ENCODE data around the gene CNOT9. TPM values are rescaled to one million over a fixed set of nuclear protein-coding genes. Genes with fewer than 3 reads are reported as not detected.
"Not testable (repeated sequence)": the region's sequence is repeated elsewhere in the genome, so short reads cannot be mapped to it uniquely, and the experiment has no call there.

The CNOT9 gene, protein sequence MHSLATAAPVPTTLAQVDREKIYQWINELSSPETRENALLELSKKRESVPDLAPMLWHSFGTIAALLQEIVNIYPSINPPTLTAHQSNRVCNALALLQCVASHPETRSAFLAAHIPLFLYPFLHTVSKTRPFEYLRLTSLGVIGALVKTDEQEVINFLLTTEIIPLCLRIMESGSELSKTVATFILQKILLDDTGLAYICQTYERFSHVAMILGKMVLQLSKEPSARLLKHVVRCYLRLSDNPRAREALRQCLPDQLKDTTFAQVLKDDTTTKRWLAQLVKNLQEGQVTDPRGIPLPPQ
- total RNA-seq, result 138 TPM in 2 replicates

DNA sequence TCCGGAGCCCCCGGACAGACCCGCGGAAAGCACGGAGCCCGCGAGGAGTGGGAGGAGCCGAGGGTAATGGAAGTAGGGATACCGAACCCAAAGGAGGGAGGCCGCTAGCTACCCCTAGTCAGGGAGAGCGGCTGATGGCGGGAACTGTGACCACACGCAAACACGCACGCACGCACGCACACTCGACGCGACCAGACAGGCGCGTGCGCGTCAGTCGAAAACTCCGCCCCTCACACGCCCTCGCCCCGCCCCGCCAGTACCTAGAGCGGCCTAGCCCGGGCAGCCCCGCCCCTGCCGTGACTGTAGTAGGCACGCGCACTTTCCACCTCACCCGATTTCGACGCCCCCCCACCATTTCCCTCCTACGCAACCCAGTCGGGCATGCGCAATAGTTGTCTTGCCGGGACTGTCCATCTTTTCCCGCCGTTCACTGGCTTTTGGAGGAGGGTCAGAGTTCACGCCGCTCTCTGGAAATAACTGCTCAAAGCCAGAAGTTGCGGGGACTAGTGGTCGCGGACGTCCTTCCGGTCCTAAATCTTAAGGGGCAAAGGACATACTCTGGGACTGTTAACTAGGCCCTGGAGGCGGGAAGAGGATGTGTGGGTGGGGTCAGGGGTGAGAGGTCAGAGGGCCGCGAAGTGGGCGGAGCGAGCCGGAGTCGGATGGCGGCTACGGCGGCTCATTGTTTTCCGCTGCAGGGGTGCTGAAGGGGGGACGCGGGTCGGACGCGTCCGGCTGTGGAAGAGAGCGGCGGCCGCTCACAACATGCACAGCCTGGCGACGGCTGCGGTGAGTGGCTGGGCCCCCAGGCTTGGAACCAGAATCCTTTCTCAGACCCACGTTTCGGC is at the start of gene CNOT9, which contains the start of gene USP37:
CNOT9 (plus strand) TSS at position 650 of the 848 bp plus-strand sequence; CDS start at position 766, 116 bp downstream.
USP37 (minus strand) TSS at position 162 of the 848 bp plus-strand sequence. CDS start 9,698 bp downstream, outside the sequence.
- H3K9me3 Mint-ChIP-seq, result no peaks in the 10 kb centered on the region
- intact Hi-C loops (cut with micrococcal nuclease), result loop anchor here (1.0 to 5.0 kb wide), 16 partner anchors 14 to 1029 kb away; partner anchors contain the start of genes AAMP, ARPC2, BCS1L and PNKD
- H3K4me3 Mint-ChIP-seq, result peak within 1 kb of the TSS; percentile 94
- peaks cover 3% of the 10 kb centered on the region for H3K27me3 Mint-ChIP-seq (ENCODE audit: insufficient read depth)
- H3K36me3 Mint-ChIP-seq (ENCODE audit: low read depth), result peaks cover 45% of the 10 kb centered on the region
- DNase-seq (ENCODE audit: low spot score), result peak; percentile 100
- peak within 1 kb of the TSS; percentile 99 for H3K27ac Mint-ChIP-seq
- peaks cover 59% of the 10 kb centered on the region for H3K4me1 Mint-ChIP-seq (ENCODE audit: low read depth)

- H3K4me1 Mint-ChIP-seq (ENCODE audit: low read depth), result peaks cover 23% of the 10 kb centered on the region
- intact Hi-C loops (cut with micrococcal nuclease), result loop anchor here (5.0 kb wide), 1 partner anchor 217 kb away; no protein-coding TSS in a partner anchor
- H3K9me3 Mint-ChIP-seq, result peaks cover 4% of the 10 kb centered on the region
- peak overlapping the region; percentile 32 for H3K27ac Mint-ChIP-seq
- no peak overlapping the region for H3K4me3 Mint-ChIP-seq
- peaks cover 35% of the 10 kb centered on the region for H3K36me3 Mint-ChIP-seq (ENCODE audit: low read depth)
- DNase-seq (ENCODE audit: low spot score), result no peak
- H3K27me3 Mint-ChIP-seq (ENCODE audit: insufficient read depth), result no peaks in the 10 kb centered on the region
Observed at GRCh38 chr2:218518876-218519275, 49.8 kb upstream of the CNOT9 start.

DNA sequence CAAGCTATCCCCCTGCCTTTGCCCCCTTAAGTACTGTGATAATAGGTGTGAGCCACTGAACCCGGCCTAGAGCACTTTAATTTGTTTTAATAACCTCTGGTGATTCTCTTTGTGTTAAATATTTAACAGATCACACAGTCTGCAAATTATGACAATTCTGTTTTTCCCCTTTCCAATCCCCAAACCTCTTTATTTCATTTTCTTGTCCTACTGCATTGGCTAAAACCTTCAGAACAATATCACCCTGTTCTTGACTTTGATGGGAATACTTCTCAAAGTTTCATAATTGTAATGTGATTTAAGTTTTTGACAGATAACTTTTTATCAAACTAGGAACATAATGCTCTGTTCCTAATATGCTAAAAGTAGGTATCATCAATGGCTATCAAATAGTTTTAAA is 45.0 kb upstream of the CNOT9 start:
- peaks cover 54% of the 10 kb centered on the region for H3K36me3 Mint-ChIP-seq (ENCODE audit: low read depth)
- no peaks in the 10 kb centered on the region for H3K27me3 Mint-ChIP-seq (ENCODE audit: insufficient read depth)
- intact Hi-C loops (cut with micrococcal nuclease), result no loop called here
- no peak for DNase-seq (ENCODE audit: low spot score)
- no peak overlapping the region for H3K27ac Mint-ChIP-seq
- peaks cover 5% of the 10 kb centered on the region for H3K4me1 Mint-ChIP-seq (ENCODE audit: low read depth)
- peaks cover 26% of the 10 kb centered on the region for H3K9me3 Mint-ChIP-seq
- no peak overlapping the region for H3K4me3 Mint-ChIP-seq

- H3K27ac Mint-ChIP-seq; H3K4me1 Mint-ChIP-seq (ENCODE audit: low read depth); intact Hi-C loops (cut with micrococcal nuclease); H3K4me3 Mint-ChIP-seq; DNase-seq (ENCODE audit: low spot score); H3K27me3 Mint-ChIP-seq (ENCODE audit: insufficient read depth): not testable (repeated sequence)
- peaks cover 26% of the 10 kb centered on the region for H3K9me3 Mint-ChIP-seq
- H3K36me3 Mint-ChIP-seq (ENCODE audit: low read depth), result peaks cover 63% of the 10 kb centered on the region
Observed at GRCh38 chr2:218528409-218528808, 40.2 kb upstream of the CNOT9 start.

DNA sequence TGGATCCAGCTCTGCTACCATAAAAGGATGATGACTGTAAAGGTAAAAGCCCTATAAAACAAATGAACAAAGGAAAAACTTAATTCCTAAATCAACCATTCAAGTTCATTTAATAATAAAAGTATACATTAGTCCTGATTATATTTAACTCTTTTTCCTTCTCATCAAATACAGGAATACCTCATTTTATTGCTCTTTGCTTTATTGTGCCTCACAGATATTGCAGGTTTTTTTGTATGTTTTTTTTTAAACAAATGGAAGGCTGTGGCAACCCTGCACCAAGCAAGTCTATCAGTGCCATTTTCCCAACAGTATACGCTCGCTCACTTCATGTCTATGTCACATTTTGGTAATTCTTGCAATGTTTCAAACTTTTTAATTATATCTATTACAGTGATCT is 38.6 kb upstream of the CNOT9 start:
- H3K4me3 Mint-ChIP-seq, result no peak overlapping the region
- peaks cover 15% of the 10 kb centered on the region for H3K9me3 Mint-ChIP-seq
- no peaks in the 10 kb centered on the region for H3K4me1 Mint-ChIP-seq (ENCODE audit: low read depth)
- DNase-seq (ENCODE audit: low spot score), result no peak
- intact Hi-C loops (cut with micrococcal nuclease), result no loop called here
- peaks cover 53% of the 10 kb centered on the region for H3K36me3 Mint-ChIP-seq (ENCODE audit: low read depth)
- H3K27me3 Mint-ChIP-seq (ENCODE audit: insufficient read depth), result no peaks in the 10 kb centered on the region
- no peak overlapping the region for H3K27ac Mint-ChIP-seq

GRCh38 chr2:218536804-218537494 is 31.7 kb upstream of the CNOT9 start:
- Mint-ChIP-seq H3K27me3 (ENCODE audit: insufficient read depth) (no peaks in the 10 kb centered on the region), H3K27ac (no peak overlapping the region), H3K9me3 (no peaks in the 10 kb centered on the region), H3K4me1 (ENCODE audit: low read depth) (no peaks in the 10 kb centered on the region), H3K36me3 (ENCODE audit: low read depth) (peaks cover 44% of the 10 kb centered on the region), H3K4me3 (no peak overlapping the region)
- intact Hi-C loops (cut with micrococcal nuclease), result no loop called here
- DNase-seq (ENCODE audit: low spot score), result no peak

DNA sequence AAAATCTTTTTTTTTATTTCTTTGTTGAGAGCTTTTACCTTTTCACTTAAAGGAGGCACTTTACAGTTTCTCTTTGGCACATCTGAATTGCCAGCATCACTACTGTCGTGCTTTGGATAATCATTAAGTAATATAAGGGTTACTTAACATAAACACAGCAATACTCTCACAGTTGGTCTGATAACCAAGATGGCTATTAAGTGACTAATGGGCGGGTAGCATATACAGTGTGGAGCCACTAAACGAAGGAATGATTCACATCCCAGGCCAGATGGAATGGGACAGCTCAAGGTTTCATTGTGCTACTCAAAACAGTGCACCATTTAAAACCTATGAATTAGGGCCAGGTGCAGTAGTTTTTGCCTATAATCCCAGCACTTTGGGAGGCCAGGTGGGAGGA is 28.6 kb upstream of the CNOT9 start:
- no peak for DNase-seq (ENCODE audit: low spot score)
- intact Hi-C loops (cut with micrococcal nuclease), result no loop called here
- Mint-ChIP-seq H3K27me3 (ENCODE audit: insufficient read depth) (no peaks in the 10 kb centered on the region), H3K4me1 (ENCODE audit: low read depth) (no peaks in the 10 kb centered on the region), H3K36me3 (ENCODE audit: low read depth) (peaks cover 48% of the 10 kb centered on the region), H3K4me3 (no peak overlapping the region), H3K9me3 (no peaks in the 10 kb centered on the region), H3K27ac (no peak overlapping the region)

- H3K27me3 Mint-ChIP-seq (ENCODE audit: insufficient read depth), result no peaks in the 10 kb centered on the region
- no peak for DNase-seq (ENCODE audit: low spot score)
- intact Hi-C loops (cut with micrococcal nuclease), result no loop called here
- no peak overlapping the region for H3K4me3 Mint-ChIP-seq
- H3K27ac Mint-ChIP-seq, result no peak overlapping the region
- H3K4me1 Mint-ChIP-seq (ENCODE audit: low read depth), result peaks cover 6% of the 10 kb centered on the region
- H3K36me3 Mint-ChIP-seq (ENCODE audit: low read depth), result peaks cover 39% of the 10 kb centered on the region
- H3K9me3 Mint-ChIP-seq, result no peaks in the 10 kb centered on the region
Observed at GRCh38 chr2:218546012-218546411, 22.6 kb upstream of the CNOT9 start.

DNA sequence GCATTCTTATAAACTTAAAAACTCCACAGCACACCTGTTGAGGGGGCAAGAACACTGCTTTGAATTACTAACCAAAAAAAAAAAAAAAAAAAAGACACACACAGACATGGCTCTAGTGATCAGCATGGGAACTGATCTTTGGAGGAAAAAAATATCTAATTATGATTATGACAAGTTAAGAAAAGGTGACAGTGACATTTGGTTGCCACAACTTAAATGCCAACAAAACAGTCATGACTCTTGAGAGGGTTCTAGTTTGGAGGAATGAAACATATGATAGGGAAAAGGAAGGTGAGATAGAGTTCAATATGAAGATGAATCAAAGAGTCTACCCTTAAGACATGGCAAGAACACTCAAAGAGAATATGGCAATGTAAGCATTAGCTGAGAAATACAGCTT is 21.1 kb upstream of the CNOT9 start:
- peaks cover 38% of the 10 kb centered on the region for H3K36me3 Mint-ChIP-seq (ENCODE audit: low read depth)
- peak overlapping the region; percentile 8 for H3K27ac Mint-ChIP-seq
- peaks cover 6% of the 10 kb centered on the region for H3K4me1 Mint-ChIP-seq (ENCODE audit: low read depth)
- no peak overlapping the region for H3K4me3 Mint-ChIP-seq
- H3K9me3 Mint-ChIP-seq, result no peaks in the 10 kb centered on the region
- intact Hi-C loops (cut with micrococcal nuclease), result no loop called here
- no peak for DNase-seq (ENCODE audit: low spot score)
- H3K27me3 Mint-ChIP-seq (ENCODE audit: insufficient read depth), result no peaks in the 10 kb centered on the region

DNA sequence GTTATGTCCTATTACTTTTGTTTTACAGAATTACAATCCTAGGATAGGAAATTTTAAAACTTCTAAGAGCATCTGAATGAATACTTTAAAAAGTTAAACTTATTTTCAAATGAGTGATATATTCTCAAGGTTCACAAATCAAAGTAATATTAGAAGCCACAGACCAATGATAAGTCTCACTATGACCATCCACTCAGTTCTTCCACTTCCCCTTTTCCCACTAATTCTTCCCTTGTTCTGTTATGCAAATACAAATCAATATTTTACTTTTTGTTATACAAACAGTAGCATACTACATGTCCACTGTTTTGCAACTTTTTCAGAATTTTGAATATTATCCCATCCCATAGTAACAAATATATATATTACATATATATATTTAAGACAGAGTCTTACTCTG is 20.7 kb upstream of the CNOT9 start:
- Mint-ChIP-seq H3K4me1 (ENCODE audit: low read depth) (peaks cover 8% of the 10 kb centered on the region), H3K27me3 (ENCODE audit: insufficient read depth) (no peaks in the 10 kb centered on the region), H3K4me3 (no peak overlapping the region), H3K9me3 (no peaks in the 10 kb centered on the region), H3K36me3 (ENCODE audit: low read depth) (peaks cover 38% of the 10 kb centered on the region), H3K27ac (no peak overlapping the region)
- intact Hi-C loops (cut with micrococcal nuclease), result no loop called here
- no peak for DNase-seq (ENCODE audit: low spot score)

- peaks cover 44% of the 10 kb centered on the region for H3K36me3 Mint-ChIP-seq (ENCODE audit: low read depth)
- H3K9me3 Mint-ChIP-seq; DNase-seq (ENCODE audit: low spot score); H3K4me3 Mint-ChIP-seq; H3K27ac Mint-ChIP-seq; H3K27me3 Mint-ChIP-seq (ENCODE audit: insufficient read depth); intact Hi-C loops (cut with micrococcal nuclease): not testable (repeated sequence)
- H3K4me1 Mint-ChIP-seq (ENCODE audit: low read depth), result peaks cover 20% of the 10 kb centered on the region
Observed at GRCh38 chr2:218554225-218554624, 14.4 kb upstream of the CNOT9 start.

GRCh38 chr2:218555527-218555926 is 13.1 kb upstream of the CNOT9 start:
- DNase-seq (ENCODE audit: low spot score), result no peak
- no peaks in the 10 kb centered on the region for H3K27me3 Mint-ChIP-seq (ENCODE audit: insufficient read depth)
- H3K9me3 Mint-ChIP-seq, result no peaks in the 10 kb centered on the region
- peaks cover 22% of the 10 kb centered on the region for H3K4me1 Mint-ChIP-seq (ENCODE audit: low read depth)
- H3K27ac Mint-ChIP-seq, result no peak overlapping the region
- peaks cover 53% of the 10 kb centered on the region for H3K36me3 Mint-ChIP-seq (ENCODE audit: low read depth)
- no peak overlapping the region for H3K4me3 Mint-ChIP-seq
- intact Hi-C loops (cut with micrococcal nuclease), result no loop called here

All from activated T-helper 1 cell treated with anti-CD3 and anti-CD28 coated beads, Interleukin-12 subunit alpha, Interleukin-12 subunit beta, Interleukin-2, Interleukin-4 antibody, amounts not matched to agents 30 ng/mL and 10 ng/mL and 1 ng/mL, durations not matched to agents 14 hours and 24 hours and 36 hours (primary cell).